GM21825 (cell line): ENCODE measurements around the gene MGLL.

Experiments used
- ATAC-seq: cut with Tn5 transposase; IDR thresholded peaks from one replicate; pipeline ENCODE4 v1.9.1; 2021; ENCODE audit warnings: mild to moderate bottlenecking, moderate library complexity; ENCODE audit not compliant: unreplicated experiment

Gene MGLL

DNA sequence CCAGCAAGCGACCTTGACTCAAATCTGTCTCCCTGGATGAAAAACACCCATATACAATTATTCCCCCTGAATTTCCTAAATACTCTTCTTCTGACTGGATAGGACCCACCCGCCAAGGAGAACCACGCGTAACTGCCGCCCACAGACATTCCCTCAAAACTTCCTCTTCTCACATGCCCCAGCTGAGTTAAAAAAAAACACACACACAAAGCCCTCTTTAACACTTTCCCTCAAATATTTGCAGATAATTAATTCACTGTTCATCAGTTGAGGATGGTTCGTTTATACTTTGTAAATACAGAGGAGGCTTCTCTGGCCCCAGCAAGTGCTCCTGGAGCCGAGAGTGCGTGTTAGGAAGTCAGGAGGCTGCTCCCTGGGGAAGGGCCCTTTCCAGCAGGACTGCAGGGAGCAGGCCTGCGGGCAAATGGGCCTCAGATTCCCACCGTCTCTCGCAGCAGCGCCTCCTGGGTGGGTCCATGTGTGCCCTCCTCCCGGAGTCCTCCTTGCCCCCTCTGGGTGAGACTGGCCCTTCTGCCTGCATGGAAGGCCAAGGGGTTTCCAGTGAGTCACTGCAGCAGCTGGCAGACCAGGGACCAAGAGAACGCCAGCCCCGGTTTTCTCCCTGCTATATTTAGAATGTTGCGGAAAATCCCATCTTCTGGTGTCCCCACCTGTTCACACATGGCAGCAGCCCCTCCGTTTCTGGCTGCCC, 46.8 kb downstream of the MGLL start:
- ATAC-seq, result peak; percentile 38

DNA sequence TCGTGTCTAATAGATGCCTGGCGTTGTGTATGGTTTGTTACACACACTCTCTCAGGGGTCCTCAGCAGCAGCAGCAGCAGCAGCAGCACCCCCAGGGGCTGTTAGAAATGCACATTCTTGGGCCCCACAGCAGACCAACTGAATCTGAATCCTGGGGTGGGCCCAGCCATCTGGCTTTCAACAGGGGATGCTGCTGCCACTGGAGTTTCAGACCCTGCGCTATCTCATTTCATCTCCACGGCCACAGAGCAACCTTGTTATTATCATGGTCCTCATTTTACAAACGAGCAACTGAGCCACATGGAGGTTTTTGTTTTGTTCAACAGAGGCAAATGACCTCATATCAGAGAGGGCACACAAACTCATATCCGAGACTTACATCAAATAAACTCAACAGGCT, 47.7 kb downstream of the MGLL start:
- ATAC-seq, result no peak

DNA sequence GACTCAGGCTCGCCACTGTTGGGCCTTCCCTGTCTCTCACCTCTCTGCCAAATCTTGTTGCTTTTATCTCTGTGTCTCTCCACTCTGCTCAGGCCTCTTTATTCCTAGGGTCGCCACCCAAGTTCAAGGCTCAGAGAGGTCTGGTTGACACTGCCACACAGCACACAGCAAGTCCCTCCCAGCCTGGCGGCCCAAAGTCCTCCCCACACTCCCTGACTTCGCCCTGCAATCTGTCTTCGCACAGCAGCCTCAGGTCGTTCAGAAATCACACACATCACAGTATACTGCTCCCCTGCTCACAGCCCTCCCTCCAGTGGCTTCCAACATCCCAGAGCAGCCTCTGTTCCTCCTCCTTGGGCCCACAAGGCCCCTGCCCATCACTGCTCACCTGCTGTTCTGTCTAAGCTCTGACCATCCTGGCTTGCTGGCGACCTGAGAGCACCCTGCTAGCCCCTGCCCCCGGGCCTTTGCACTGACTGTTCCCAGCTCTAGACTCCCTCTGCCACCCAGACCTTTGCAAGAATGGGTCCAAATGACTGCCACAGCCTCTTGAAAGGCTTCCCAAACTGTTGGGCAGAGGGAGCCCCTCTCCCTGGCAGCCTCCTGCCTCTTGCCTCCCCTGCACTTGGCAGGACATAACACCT, 48.4 kb downstream of the MGLL start:
- no peak for ATAC-seq

DNA sequence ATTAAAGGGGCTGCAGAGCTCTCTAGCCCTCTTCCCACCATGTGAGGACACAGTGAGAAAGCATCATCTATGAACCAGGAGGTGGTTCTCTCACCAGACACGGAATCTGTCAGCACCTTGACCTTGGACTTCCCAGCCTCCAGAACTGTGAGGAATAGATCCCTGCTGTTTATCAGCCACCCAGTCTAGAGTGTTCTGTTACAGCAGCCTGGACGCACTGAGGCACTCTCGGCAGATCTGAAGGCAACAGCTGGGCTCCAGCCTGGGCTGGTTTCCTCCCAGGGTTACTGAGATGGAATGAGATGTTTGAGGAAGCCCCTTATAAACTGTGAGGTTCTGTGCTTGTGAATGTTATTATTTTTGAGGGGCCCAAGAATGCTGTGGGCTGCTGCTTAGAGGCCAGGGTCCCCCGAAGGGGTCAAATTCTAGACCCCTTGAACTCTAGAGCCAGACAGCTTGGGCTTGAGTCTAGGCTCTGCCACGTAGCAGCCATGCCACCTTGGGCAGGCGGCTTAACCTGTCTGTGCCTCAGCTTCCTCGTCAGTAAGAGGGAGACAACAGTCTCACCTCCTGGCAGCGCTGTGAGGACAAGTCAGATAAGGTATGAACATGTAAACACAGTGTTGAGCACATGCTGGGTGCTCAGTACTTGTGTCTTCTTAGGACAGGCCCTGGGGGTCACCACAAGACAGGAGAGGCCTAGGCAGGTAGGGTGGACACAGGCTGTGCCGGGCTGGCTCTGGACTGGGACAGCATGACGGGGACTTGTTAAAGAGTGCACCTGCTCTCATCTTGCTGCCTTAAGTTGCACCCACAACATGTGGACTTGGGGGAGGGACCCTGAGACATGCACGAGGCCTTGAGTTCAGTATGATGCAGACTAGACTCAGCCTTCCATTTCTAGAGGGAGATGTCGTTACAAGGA, 49.2 kb downstream of the MGLL start:
- ATAC-seq, result no peak

DNA sequence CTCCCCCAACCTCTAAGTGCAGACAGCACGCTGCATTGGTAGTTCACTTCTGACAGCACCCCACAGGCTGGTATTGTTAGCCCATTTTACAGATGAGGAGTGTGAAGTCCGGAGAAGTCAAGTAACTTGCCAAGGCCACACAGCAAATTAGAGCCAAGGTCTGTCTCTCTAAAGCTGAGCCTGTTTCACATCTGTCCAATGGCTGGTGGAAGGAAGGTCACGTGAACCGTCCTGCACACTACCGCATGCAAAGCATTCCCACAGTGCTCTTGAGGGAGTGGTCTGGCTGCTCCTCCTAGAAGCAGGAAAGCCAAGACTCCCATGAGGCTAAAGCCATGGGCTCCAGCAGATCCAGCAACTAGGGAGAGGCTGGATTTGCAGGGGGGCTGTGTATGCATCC, 50.0 kb downstream of the MGLL start:
- ATAC-seq, result no peak

DNA sequence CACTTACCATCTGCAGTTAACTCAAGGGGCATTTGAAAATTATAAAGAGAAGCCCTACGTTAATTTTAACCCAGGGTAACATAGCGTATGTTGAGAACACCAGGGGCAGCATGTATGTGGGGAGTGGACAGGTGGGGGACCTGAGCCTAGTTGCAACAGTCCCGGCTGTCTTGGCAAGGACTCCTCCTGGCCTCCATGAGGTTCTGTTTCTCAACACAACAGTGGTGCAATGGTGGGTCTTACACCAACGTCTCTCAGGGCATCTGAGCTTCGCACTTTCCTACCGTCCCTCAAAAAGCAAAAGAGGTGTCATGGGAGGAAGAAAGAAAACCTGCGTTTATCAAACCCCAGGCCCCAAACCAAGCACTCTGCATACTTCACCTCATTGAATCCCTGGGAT, 50.6 kb downstream of the MGLL start:
- ATAC-seq, result no peak

DNA sequence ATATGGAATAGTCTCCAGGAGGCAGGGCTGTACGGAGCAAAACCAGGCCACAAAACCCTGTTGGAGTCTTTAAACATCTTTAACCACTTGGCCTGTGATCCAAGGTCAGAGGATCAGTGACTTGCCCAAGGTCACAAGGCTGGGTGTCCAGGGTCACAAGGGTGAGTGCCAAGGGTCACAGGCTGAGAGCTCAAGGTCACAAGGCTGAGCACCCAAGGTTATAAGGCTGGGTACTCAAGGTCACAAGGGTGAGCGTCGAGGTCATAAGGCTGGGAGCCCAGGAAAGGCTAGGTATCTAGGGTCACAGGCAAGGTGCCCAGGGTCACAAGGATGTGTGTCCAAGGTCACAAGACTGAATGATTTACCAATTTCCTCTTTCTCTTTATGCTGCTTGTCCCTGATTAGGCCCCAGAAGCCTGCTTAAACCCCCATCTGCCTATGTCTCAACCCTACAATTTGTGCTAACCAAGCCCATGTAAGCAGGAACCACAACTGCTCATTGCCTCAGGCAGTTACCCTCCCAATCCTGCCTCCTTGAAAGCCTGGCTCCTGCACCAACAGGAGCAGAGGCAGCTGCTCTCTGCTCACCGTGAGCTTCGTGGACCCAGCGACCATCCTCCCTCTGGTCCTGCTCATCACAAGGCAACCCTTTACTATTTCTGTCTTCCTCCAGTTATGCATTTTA, 51.5 kb downstream of the MGLL start:
- ATAC-seq, result no peak

DNA sequence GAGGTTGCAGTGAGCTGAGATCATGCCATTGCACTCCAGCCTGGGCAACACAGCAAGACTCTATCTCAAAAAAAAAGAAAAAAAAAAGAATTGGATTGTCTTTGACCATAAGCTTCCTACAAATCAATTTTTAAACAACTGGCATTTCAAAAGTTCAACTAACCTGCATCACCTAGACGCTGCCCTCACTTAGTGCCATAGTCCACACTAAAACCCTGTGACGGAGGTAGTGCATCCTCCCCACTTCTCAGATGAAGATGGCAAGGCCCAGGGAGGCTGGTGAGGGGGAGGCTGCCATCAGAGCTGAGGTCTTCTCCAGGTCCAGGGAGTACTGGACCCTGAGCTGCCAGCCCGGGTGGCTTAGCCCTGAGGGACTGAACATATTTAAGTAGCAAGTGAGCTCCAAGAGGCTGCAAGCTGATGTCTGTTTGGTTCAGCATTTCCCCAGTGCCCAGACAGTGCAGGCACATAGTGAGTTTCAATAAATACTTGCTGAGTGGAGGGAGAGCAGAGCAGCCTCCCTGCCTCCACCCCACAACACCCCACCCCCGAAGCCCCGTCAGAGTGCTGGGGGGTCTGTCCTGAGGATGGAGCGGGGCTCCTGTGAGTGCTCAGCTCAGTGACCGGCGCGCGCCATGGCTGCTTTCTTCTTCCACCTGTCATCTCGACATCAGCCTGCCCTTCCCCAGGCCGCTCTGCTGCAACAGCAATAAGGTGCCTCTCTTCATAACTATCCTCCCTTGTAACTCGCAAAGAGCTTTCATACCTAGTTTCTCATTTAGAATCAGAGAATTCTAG, 52.8 kb downstream of the MGLL start:
- ATAC-seq, result no peak

DNA sequence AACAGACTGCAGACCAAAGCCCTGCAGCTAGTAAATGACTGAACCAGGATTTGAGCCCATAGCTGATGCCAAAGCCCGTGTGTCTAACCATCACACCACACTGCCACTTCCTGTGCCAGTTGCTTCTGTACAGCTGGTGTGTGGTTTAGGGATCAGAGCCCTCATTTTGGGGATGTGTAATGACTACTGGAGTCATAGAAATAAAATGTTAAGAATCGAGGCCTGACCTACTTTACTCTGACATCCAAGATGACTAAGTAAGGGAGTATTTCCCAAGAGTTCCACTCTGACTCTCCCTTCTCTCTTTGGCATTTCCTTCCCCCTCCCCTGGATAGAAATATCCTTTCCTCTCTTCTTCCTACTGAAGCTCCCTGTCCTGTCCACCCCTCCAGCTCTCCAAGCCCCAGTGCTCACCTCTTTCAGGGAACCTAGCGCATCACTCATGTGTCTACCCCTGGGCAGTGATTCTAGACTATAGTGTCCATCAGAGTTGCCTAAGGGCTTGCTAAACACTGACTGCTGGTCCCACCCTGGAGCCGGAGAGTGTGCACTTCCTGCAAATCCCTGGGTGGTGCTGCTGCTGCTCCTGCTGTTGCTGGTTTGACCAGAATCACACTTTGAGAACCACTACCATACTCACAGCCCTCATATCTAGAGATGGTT, 53.8 kb downstream of the MGLL start:
- no peak for ATAC-seq

DNA sequence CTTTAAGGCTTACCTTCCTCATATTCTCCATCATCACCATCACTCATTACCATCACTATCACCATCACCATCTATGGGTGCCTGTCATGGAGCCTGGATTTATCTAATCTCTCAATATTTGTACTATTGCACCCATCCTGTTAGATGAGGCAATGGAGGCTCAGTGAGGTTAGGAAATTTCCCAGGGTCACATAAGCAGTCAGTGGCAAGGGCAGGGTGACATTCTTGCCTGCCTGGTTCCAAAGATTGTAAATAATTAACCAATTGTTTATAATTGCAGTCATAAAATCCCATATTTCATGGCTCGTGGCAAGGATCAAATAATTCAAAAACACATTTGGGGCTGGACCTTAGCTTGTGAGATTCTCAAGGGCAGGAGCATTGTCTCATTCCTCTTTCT, 55.2 kb downstream of the MGLL start:
- ATAC-seq, result no peak

DNA sequence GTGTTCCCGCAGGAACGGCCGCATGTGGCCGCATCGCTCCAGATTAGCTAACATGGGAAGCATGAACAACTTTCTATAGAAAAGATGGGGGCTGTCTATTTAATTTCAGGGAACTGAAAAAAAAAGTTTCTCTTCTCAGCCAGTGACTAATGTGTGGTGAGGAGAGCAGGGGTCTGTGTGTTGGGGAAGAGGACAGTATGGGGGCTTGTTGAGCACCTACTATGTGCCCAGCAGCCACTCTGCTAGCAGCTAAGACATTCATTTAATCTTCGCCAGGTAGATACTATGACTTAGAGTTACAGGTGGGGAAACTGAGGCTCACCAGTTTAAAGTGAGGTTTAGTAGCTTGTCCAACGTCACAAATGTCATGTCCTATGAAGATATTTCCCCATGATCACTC, 56.6 kb downstream of the MGLL start:
- no peak for ATAC-seq

DNA sequence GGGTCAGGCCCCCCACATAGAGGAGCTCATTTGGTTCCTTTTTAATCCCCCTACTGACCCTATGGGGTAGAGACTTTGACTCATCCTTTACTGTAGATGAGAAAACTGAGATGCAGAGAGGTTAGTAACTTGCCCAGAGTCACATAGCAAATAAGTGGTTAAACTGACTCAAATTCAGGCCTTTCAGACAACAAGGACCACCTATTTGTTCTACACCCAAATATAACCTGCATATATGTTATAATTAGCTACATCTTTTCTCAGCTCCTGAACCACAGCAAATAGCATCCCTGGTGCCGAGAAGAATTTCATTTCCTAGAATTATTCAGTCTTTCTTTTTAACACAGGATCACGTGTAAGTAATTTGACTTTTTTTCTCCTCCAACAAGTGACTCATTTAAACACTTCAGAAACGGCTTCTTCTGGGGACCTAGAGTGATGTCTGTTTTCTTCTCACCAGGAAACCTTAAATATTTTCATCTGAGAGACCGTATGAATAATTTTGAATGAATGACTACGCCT, 57.4 kb downstream of the MGLL start:
- no peak for ATAC-seq

DNA sequence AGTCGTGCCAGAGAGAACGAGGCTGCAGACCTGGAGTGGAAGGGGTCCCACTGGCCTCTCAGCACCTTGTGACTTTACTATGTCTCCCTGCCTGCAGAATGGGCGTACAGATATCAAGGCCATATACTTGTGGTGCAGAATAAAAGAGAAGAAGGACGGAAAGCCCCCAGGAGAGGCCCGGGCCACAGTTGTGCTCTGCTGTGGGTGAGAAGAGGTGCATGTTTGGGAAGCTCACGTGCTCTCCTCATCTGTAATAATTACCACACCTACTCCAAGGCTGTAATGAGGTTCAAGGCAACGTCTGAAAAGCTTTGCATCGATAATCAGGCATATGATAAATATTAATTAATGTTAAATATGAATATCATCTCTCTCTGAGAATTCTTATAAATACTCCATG, 58.0 kb downstream of the MGLL start:
- no peak for ATAC-seq

DNA sequence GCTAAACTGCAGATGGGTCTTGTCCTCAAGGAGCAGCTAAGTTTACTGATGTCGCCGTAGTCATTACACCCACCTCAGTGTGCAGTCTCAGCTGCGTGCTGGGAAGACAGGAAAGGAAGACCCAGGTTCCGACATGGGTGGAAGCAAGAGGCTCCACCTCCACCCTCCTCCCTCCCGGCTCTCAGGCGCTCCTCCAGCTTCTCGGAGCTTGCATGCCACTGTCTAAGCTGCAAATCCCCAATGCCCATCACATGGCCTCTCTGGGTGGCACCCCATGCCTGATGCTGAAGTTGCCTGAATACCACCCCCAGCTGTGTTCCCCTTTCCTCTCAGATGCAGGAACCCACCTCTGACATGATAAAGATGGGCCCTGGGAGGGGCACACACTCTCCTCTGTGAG, 58.5 kb downstream of the MGLL start:
- ATAC-seq, result no peak

DNA sequence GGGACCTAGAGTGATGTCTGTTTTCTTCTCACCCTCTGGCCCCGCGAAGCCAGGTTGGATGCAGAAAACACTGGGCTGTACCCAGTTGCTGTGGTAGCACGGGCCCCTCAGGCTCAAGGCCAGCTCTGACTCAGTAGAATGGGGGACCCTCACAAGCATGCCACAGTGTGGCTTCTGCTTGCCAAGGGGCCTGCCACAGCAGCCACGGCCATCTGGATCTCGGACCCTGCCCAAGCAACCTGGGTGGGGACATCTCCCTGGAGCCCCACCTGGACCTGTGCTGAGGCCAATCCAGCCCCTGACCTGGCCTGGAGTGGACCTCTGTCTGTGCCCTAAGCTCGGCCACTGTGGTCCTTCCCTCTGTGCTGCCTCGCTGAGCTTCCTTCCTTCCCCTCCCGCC, 59.0 kb downstream of the MGLL start:
- no peak for ATAC-seq

DNA sequence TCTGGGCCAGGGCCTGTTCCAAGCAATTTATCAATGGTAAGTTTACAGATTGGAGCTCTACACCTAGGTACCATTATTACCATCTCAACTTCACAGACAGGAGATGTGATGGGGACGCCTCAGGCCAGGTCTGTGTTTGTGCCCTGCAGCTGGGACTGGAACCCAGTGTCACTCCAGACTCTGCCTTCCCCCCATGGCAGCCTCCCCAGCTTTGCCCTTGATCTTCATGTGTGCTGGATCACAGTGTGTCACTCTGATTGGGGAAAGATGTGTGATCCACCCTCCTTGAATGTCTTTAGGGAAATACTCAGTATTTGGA, 59.6 kb downstream of the MGLL start:
- peak; percentile 10 for ATAC-seq

DNA sequence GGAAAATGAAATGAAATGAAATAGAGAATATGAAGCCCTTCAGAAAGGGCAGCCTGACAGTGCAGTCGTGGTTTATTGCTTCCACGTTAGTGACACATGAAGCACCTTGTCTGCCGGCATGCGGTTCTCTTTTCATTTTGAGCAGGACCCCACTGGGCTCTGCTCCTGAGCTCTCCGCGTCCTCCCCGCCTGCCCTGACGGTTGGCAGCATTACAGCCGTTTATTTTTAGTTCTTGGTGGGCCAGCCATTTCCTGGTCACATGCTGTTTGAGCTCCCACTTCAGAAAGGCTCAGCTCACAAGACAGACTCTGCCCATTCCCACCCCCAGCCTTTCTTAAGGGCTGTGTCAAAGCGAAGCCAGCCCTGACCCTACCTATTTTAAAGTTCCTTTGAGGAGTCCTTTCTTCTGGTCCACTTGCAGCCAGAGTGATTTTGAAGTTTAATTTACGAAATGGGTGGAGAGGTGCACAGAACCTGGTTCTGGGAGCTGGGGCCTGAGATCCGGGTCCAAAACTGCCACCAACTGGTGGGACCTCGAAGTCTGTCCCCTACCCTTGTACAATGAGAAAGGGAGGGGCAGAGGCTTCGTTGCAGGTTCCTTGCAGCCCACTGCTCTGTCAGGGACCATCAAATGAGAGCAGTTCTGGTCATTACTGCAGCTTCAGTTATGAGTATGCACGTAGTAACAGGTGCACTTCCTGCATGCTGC, 60.1 kb downstream of the MGLL start:
- ATAC-seq, result peak; percentile 45

DNA sequence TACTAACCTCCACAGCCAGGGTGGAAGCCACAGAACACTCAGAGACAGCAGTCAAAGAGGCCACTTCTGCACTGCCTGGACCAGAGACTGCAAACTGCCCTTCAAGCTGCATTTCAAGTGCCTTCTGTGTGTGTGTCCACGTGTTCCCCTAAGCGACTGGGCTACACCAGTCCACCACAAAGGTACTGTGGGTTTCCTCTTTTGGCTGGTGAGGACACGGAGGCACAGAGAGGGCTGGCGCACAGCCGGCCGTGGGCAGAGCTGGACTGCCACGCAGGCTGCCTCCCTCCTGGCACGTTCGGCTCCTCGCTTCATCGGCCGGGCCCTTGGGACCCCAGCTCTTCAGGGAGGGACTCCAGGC, 60.9 kb downstream of the MGLL start:
- no peak for ATAC-seq

DNA sequence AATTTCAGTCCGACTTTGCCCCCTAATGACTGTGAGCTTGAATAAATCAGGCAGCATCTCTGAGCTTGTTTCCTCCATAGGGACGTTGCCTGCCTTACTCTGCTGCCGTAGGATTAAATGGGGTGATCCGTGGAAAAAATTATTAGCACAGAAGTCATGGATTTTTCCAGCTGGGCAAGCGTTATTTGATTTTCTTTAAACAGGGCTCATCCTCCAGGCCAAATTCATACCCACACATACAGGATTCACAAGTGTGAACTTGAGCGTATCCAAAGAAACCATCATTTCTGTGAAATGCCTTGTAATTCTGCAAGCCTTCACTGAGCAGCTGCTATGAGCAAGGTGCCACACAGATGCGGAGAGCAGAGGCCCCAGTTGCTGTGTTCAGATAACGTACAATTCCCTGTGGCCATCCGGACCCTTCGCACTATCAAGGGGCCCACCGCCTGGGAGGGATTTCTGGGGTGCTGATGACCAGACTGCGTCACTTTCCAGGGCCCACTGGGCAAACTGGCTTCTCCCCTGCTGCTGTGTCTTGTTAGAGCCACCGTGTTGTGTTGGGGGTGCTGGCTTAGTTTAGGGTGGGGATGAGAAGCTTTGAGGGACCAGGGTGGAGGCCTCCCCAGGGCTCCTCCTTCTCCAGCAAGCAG, 61.4 kb downstream of the MGLL start:
- ATAC-seq, result no peak
